B cell (primary cell): Measurements from ENCODE around the gene GAGE12F.
"Not testable (repeated sequence)": the region's sequence is repeated elsewhere in the genome, so short reads cannot be mapped to it uniquely, and the experiment has no call there.

Experiments used
- EZH2 ChIP-seq: IDR thresholded peaks from 2 replicates; pipeline ENCODE4 v1.6.1; 2012; ENCODE audit warnings: borderline replicate concordance, low read depth, mild to moderate bottlenecking, moderate library complexity, low read length; ENCODE audit not compliant: insufficient read depth, poor library complexity, severe bottlenecking
- TF ChIP-seq, protein P1 (sequence below): fragments of 200-600 bp; IDR thresholded peaks from one replicate; pipeline ENCODE4 v1.8.0; 2022; ENCODE audit warnings: antibody characterized with exemption, mild to moderate bottlenecking

- TF ChIP-seq EZH2 = not testable (repeated sequence)
- TF ChIP-seq, protein P1, sequence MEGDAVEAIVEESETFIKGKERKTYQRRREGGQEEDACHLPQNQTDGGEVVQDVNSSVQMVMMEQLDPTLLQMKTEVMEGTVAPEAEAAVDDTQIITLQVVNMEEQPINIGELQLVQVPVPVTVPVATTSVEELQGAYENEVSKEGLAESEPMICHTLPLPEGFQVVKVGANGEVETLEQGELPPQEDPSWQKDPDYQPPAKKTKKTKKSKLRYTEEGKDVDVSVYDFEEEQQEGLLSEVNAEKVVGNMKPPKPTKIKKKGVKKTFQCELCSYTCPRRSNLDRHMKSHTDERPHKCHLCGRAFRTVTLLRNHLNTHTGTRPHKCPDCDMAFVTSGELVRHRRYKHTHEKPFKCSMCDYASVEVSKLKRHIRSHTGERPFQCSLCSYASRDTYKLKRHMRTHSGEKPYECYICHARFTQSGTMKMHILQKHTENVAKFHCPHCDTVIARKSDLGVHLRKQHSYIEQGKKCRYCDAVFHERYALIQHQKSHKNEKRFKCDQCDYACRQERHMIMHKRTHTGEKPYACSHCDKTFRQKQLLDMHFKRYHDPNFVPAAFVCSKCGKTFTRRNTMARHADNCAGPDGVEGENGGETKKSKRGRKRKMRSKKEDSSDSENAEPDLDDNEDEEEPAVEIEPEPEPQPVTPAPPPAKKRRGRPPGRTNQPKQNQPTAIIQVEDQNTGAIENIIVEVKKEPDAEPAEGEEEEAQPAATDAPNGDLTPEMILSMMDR = not testable (repeated sequence)
These were observed 8.5 kb downstream of the GAGE12F start for GRCh38 chrX:49569152-49569551.
